GM23338 (cell line): Measurements from ENCODE around the gene TRIM24.

Experiments used
- CREB1 ChIP-seq: fragments of 250-450 bp; sonication (Bioruptor Pico); IDR thresholded peaks from 2 replicates; pipeline ENCODE4 v1.5.0; 2020; ENCODE audit warnings: low read depth, mild to moderate bottlenecking, moderate library complexity
- CTCF ChIP-seq, 2 experiments: fragments of 200-600 bp in 1 of 2; sonication (generic) in 1 of 2; conservative IDR thresholded peaks; 2 replicates each; pipeline versions ENCODE4 v1.5.1 to v1.6.1; 2016 to 2017; ENCODE audit warnings: antibody characterized with exemption in 2 of 2, low read depth in 2 of 2, mild to moderate bottlenecking in 2 of 2, moderate library complexity in 1 of 2
- EZH2 ChIP-seq: fragments of 200-600 bp; sonication (generic); IDR thresholded peaks from one replicate; pipeline ENCODE4 v1.8.0; 2017; ENCODE audit warnings: antibody characterized with exemption, mild to moderate bottlenecking, low read depth; ENCODE audit not compliant: unreplicated experiment
- EZH2phosphoT487 ChIP-seq: fragments of 200-600 bp; sonication (generic); IDR thresholded peaks from one replicate; pipeline ENCODE4 v1.8.1; 2018; ENCODE audit warnings: antibody characterized with exemption; ENCODE audit not compliant: unreplicated experiment
- JUNB ChIP-seq: IDR thresholded peaks from one replicate; pipeline ENCODE4 v1.6.1; 2016; ENCODE audit warnings: antibody characterized with exemption; ENCODE audit not compliant: unreplicated experiment
- POLR2AphosphoS5 ChIP-seq: IDR thresholded peaks from 2 replicates; pipeline ENCODE4 v1.6.1; 2016; ENCODE audit warnings: antibody characterized with exemption, low read depth
- REST ChIP-seq: IDR thresholded peaks from one replicate; pipeline ENCODE4 v1.6.1; 2018; ENCODE audit warnings: antibody characterized with exemption; ENCODE audit not compliant: unreplicated experiment
- STAT1 ChIP-seq: IDR thresholded peaks from one replicate; pipeline ENCODE4 v1.6.1; 2016; ENCODE audit warnings: antibody characterized with exemption; ENCODE audit not compliant: unreplicated experiment
- ZNF331 ChIP-seq: fragments of 250-450 bp; sonication (Bioruptor Pico); IDR thresholded peaks from 2 replicates; pipeline ENCODE4 v1.5.0; 2020; ENCODE audit warnings: low read depth, mild to moderate bottlenecking, moderate library complexity
- ZNF462 ChIP-seq: fragments of 250-450 bp; sonication (Bioruptor Pico); IDR thresholded peaks from 2 replicates; pipeline ENCODE4 v1.5.0; 2020; ENCODE audit warnings: mild to moderate bottlenecking, moderate library complexity

GRCh38 chr7:138626846-138627245 is 166.8 kb downstream of the TRIM24 start:
- TF ChIP-seq CTCF (conservative IDR thresholded peaks at IDR 0.05; ENCODE audit: low read depth in 2 of 2) = no peak
- no peak for TF ChIP-seq POLR2AphosphoS5
- TF ChIP-seq EZH2phosphoT487 = no peak
- no peak for TF ChIP-seq JUNB
- no peak for TF ChIP-seq ZNF331
- no peak for TF ChIP-seq EZH2
- TF ChIP-seq CREB1 (CRISPR knock-in tag) = no peak
- TF ChIP-seq REST = no peak
- no peak for TF ChIP-seq ZNF462 (CRISPR knock-in tag)
- TF ChIP-seq STAT1 = no peak
